Ovary (tissue), 3 donors: Measurements from ENCODE around the gene CRYBB2.
"Not testable (repeated sequence)": the region's sequence is repeated elsewhere in the genome, so short reads cannot be mapped to it uniquely, and the experiment has no call there.

Experiments used
- CTCF ChIP-seq, 3 donors: fragments of 450-650 bp in 2 of 3; fragments of 200-600 bp in 1 of 3; IDR thresholded peaks; one replicate each; pipeline versions ENCODE4 v1.5.1 to v1.8.0; 2016 to 2022; ENCODE audit warnings: antibody characterized with exemption in 3 of 3, mild to moderate bottlenecking in 1 of 3
- POLR2A ChIP-seq: fragments of 450-650 bp; IDR thresholded peaks from one replicate; pipeline ENCODE4 v1.6.1; 2017; ENCODE audit warnings: antibody characterized with exemption, mild to moderate bottlenecking, moderate library complexity
- donor health status: DM: no; HTN: no; CAD: no.

GRCh38 chr22:25270061-25270460 is 50.6 kb downstream of the CRYBB2 start:
- TF ChIP-seq CTCF (IDR thresholded peaks at IDR 0.05); POLR2A: not testable (repeated sequence)
